PFSK-1 (cell line): ENCODE data around the gene PRMT3.

Source experiments
- SIN3A ChIP-seq: IDR thresholded peaks from 2 replicates; pipeline ENCODE4 v1.6.1; 2012; ENCODE audit warnings: mild to moderate bottlenecking, low read length, moderate library complexity, borderline replicate concordance; ENCODE audit not compliant: insufficient read depth
- TF ChIP-seq, protein P1 (sequence below), 2 experiments: IDR thresholded peaks; 2 replicates each; pipeline versions ENCODE4 v1.6.1 to v1.8.0; 2011 to 2012; ENCODE audit warnings: low read depth in 2 of 2, low read length in 2 of 2, control low read depth in 1 of 2, inconsistent platforms in 1 of 2, mild to moderate bottlenecking in 1 of 2, moderate library complexity in 1 of 2; ENCODE audit not compliant: insufficient read depth in 1 of 2

GRCh38 chr11:20530942-20531703 lies 143.6 kb downstream of the PRMT3 start:
- no peak for TF ChIP-seq SIN3A
- TF ChIP-seq, protein P1, sequence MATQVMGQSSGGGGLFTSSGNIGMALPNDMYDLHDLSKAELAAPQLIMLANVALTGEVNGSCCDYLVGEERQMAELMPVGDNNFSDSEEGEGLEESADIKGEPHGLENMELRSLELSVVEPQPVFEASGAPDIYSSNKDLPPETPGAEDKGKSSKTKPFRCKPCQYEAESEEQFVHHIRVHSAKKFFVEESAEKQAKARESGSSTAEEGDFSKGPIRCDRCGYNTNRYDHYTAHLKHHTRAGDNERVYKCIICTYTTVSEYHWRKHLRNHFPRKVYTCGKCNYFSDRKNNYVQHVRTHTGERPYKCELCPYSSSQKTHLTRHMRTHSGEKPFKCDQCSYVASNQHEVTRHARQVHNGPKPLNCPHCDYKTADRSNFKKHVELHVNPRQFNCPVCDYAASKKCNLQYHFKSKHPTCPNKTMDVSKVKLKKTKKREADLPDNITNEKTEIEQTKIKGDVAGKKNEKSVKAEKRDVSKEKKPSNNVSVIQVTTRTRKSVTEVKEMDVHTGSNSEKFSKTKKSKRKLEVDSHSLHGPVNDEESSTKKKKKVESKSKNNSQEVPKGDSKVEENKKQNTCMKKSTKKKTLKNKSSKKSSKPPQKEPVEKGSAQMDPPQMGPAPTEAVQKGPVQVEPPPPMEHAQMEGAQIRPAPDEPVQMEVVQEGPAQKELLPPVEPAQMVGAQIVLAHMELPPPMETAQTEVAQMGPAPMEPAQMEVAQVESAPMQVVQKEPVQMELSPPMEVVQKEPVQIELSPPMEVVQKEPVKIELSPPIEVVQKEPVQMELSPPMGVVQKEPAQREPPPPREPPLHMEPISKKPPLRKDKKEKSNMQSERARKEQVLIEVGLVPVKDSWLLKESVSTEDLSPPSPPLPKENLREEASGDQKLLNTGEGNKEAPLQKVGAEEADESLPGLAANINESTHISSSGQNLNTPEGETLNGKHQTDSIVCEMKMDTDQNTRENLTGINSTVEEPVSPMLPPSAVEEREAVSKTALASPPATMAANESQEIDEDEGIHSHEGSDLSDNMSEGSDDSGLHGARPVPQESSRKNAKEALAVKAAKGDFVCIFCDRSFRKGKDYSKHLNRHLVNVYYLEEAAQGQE (IDR thresholded peaks at IDR 0.05; ENCODE audit: insufficient read depth in 1 of 2, low read depth in 2 of 2, low read length in 2 of 2): no peak
